GM18526 (cell line): ENCODE results near the gene NFIX.

ENCODE experiments used
- POLR2A ChIP-seq: IDR thresholded peaks from 3 replicates; pipeline ENCODE4 v1.6.1; 2011; ENCODE audit not compliant: insufficient read length; ENCODE audit errors: extremely low read depth

NFIX gene

DNA sequence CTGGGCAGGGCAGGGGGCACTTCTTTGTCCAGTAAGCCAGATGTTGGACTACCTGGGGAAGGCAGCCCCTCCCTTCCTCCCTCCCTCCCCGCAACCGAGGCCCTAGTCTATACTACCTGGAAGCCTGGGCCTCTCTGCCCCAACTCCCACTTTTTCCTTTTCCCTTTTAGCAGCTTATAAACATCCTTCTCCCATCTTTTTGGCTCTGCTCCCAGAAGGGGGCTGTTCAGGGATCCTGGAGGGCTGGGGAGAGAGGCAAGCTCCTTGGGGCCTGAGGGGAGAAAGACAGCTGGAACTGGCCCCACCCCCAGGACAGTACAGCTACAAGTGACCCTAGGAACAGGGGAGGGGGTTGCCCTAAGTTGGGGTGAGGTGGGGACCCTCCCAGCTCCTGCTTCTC is 62.5 kb downstream of the NFIX start:
- no peak for TF ChIP-seq POLR2A

DNA sequence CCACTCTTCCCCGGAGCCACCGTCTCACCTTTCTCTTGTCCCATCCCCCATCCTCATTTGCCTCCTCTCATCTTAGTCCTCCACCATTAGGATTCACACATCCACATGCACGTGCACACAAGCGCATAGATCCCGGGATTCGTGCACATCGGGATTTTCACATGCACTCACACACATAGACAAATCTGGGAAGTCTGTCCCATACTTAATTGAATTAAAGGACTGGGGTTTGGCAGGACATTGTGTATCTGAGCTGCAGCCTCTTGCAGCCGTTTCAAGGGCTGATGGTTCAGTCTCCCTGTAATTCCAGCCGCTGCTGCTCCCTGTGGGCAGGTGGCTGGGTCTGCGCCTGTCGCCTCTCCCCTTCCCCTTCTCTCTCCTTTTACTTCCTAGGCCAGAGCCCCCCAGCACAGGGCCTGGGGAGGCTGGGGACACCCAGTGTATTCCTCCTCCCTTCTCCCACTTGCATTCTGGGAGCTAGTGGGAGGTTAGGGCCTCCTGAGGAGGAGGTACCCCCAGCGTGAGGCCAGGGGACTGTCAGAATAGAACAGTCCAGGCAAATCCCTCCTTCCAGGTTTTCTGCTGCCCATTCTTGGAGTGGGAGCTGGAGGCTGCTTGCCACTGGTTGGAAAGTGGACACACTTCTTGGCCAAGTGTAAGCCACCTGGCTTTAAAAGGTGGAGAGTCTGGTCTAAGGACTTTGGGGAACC is 63.8 kb downstream of the NFIX start:
- TF ChIP-seq POLR2A, result no peak

DNA sequence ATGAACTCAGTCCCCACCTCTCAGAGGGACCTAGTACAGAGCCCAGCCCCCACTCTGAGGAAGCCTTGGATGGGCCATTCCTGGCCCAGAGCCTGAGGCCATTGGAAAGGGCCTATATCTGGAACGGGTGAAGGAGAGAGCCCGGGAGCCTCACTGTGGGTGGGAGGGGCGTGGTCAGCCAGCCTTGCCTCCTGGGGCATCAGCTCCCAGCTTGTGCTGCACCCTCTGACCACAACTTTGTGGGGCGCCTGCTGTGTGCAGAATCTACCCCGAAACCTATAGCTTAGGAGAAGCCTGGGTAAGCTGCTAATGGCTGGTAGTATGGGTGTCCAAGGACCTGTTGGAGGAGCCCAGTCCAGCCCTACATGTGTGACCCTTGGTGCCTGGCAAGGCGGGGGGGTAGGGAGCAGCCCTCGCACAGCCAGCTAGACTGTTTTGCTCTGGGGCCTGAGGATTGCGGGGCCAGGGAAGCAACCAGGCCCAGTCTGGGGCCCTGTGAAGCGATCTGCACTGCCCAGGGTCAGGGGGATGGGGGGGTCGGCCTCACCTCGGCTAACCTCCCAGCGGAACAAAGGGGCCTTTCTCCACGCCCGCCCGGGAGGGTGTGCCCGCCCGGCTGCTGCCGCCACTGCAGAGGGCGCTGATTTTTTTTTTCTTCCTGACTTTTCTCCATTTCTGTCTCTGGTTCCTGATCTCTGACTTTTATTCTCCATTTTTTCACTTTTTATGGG is 65.1 kb downstream of the NFIX start:
- TF ChIP-seq POLR2A, result no peak

DNA sequence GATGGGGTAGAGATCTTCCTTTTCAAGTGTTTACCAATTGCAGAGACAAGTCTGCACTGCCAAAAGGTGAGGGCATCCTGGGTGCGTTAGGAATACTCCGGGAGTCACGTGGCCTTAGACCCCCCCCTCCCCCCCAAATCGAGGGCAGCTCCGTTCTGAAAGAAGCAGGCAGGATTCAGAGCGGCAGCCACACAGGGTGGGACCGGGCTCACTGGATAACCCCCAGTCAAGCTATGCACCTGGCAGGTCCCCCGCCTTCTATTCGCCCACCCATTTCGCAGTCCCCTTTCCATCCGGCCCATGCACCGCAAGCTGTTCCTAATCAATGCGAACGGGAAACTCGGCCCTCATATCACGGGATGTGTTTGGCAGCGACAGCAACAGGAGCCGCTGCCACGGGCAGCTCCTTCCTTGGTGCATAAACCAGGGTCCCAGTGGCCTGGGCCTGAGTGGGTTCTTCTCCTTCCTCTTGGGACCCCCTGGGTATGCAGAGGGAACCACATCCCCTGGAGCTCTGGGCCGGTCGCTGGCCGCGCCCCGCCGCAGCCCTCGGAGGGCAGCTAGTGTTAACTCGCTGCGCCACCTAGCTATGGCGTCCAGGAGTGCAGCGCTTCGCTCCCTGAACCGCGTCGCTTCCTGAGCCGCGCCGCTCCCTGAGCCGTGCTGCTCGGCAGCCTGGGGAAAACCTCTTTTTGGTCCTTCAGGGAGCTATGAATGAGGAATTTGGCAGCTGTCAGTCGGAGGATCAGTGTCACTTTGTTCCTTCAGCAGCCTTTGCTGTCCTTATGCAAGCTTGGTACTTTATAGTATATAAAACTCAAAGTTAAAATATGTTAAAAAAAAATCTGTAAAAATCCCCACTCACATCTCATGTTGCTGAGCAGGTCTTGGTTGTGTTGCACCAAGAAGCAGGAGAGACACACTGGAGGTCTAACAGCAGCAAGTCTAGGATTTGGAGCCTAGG is 66.0 kb downstream of the NFIX start:
- no peak for TF ChIP-seq POLR2A

DNA sequence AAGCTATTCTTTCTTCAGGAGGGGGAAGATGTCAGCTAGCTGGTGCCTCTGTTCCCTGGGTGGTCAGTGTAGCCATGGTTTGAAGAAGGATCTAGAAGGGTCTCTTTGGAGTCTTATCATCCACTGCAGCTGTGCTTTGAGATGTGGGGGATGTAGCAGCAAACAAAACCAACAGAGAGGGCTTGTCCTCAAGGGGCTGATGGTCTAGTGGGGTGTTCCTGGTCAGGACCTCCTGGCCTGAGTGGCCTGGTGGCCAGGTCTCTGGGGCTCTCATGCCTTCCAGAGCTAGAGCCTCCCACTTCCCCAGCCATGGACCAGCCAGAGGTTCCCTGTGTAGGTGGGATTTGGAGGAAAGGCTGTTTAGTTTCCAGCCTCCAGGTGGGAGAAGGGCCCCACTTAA is 67.0 kb downstream of the NFIX start:
- TF ChIP-seq POLR2A, result no peak

DNA sequence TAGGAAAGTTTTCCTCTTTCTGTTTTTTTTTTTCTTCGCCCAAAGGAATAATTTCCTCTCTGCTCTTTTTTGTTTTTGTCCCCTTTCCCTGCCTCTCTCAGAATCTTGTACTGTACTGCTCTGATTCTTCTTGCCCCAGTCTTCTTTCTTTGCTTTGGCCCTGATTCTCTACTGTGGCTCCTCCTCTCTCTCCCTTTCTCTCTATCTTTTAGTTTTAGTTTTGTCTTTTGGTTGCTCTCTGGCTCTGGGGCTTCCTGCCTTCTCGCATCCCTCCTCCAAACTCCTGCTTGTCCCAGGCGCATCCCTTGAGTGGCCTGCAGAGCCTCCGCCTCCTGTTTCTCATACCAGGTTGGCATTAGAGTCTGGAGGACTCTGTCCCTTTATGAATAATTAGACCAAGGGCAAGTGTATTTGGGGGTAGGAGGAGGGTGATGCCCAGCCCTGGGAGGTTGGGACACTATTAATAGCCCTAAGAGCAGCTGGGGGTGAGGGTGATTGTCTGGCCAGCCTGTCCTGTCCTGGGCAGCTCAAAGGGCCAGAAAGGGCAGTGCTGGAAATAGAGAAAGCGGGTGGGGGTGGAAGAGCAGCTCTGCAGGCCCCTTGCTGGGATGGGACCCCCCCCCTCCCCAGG is 68.3 kb downstream of the NFIX start:
- no peak for TF ChIP-seq POLR2A

DNA sequence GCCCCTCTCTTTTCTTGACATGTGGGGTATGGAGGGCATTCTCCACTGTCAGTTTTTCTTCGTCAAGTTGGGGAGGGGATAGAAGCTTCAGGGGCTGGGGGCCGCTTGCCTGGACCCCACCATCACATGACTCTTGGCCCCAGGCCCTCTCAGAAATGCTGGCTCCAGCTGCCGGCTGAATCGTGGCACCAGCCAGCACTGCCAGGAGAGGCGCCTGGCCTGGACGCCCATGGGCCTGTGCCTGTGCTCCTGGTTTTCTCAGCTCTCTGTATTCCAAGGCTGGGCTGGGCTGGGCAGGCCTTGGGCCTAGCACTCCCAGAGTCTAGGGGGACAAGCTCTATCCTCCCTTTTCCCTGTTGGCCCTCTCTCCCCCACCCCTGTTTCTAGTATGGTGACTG is 68.8 kb downstream of the NFIX start:
- TF ChIP-seq POLR2A, result no peak

DNA sequence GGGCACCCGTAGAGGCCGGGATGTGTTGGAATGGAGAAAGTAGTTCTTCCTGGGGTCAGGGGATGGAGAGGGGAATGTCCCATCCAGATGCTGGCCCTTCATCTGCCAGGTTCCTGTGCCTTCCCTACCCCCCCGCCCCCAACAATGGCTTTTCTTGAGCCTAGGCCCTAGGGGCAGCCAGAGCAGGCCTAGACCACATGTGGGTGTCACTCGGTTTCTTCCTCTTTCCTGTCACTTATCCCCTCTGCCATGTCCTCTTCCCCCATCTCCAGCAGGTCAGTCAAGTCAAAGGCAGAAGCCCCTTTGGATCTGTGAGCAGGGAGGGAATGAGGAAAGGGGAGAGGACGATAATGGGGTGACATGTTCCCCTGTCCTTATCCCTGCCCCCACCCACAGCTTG is 71.0 kb downstream of the NFIX start:
- no peak for TF ChIP-seq POLR2A

DNA sequence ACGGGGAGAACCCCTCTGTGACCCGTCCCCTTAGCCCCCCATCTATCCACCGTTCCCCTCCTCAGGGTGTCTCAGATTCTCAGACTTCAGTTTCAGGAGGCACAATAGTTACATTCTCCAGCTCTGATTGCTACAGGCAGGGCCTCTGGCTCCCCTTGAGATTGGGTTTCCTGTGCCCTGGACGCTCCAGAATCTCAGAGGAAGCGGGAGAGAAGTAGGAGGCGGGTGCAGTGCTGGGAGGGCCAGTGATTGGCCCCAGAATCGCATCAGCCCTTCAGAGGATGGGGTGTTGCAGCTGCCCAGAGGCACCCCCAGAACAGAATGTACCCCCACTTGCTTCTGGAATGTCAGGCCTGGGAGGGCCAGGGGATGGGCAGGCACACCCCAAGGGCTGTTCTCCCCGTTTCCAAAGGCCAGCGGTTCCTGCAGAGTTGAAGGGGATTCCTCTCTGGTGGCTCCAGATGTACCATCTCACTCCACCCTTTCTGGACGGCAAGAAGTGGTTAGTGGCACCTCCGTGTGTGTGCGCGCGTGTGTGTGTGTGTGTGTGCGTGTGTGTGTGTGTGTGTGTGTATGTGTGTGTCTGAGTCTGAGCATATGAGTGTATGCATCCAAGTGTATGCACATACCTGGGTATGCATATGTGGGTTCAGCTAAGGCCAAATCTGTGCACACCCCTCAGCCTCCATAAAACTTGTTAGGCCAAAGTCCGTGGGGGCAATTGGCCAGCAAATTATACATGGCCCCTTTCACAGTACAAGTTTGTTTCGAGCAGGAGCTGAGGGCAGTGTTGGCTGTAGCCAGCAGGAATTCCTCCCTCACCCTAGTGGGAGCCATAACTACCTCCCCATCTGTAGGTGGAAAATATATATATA is 71.9 kb downstream of the NFIX start:
- TF ChIP-seq POLR2A, result no peak

DNA sequence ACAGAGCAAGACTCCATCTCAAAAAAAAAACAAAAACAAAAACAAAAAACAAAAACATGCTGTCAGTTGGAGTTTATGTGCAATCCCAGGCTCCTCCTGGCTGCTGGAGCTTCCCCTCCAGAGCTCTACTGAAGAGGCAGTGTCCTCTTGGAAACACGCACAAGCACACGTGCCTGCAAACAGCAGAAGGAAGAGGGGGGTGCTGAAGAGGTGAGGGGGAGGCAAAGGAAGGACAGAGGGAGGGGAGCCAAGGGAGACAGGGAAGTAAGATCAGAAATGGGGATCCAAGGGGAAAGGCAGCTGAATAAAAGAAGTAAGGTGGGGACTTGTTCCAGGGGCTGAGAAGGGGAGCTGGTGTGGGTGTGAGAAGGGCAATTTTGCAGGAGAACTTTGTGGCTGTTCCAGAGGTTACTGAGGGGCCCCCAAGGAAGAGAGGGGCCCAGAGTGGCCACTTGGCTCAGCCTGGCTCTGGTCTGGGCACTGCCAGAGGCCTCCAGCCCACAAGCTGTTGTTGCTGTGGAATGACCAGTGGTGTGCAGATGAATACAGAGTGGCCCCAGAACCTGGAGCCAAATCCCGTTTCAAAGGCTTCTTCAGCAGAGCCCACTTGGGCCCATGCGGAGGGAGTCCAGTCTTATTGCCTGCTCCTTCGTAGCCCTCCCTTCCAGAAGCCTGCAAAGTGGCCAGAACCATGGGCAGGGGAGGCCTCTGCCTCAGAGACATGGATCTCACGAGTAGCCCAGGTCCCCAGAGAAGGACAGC is 73.0 kb downstream of the NFIX start:
- TF ChIP-seq POLR2A, result no peak

DNA sequence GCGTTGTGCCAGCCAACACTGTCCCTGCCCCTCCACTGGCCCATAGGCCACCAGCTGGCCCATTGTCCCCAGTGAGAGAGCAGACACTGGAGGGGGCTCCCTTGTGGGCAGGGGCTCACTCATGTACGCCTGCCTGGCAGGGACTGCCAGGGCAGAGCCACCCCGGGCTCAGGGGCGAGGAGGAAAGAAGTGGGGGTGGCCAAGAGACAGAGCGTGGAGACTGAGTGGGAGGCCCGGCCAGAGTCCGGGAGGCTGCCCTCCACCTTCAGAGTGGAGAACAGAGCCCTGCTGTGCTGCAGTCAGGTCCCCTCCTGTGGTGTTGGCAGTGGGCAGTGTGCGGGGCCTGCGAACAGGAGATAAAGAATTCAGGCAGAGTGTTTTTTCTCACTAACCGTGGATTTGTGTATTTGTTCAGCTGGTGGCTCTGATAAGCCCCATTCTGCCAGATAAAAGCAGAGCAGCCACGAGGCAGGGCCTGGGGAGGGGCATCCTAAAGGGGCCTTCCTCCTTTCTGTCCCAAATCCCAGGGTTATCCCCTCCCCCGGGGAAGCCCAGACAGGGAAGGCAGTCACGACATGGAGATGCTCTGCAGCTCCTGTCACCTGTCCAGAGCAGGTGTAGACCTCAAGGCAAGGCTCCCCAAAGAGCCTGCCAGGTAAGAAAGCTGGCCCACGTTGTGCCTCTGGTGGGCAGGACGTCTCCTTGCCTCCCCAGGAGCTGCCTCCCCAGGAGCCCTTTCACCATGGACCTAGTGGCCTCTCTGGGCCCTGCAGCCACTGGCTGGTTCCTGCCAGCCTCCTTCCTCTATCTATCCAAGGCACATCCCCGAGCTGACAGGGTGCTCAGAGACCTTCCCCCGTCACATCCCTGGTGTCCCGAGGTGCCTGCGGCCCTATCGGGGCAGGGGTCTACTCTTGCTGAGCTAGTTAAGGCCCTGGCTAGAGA is 74.4 kb downstream of the NFIX start:
- no peak for TF ChIP-seq POLR2A

DNA sequence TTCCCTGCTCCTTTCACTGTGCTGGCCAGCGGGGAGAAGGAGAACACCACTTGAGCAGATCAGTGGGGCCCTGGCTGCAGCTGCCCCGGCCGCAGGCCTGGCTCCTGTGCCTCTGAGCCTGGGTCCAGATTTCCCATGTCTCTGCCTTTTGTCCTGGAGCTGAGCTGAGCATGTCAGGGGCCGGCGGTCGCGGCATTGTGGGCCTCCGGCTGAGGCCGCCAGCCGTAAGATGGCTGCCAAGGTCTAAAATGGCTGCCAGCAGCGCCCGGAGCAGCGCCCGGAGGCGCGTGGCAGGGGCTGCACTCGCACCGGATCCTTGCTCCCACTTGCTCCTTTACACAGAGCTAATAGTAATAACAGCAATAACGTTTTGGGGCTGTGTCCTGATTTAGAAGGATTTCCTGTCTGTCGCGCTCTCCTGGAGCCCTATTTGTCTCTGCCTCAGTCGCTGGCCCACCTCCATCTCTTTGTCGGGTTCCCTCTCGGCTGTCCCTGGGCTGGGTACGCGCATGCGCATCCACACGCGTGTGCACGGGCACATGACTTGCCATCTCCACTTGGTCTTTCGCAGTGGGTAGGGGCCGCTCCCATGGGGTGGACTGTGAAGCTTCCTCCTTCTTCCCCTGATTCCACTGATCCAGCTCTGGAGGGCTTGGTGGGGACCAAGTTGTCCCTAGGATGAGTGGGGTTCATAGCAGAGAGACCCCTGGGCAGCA is 75.3 kb downstream of the NFIX start:
- no peak for TF ChIP-seq POLR2A
